K562 (cell line): ENCODE measurements around the gene HKDC1. TPM values are rescaled to one million over a fixed set of nuclear protein-coding genes. Genes with fewer than 3 reads are reported as not detected.

Experiments
- ARID1B ChIP-seq: fragments of 450-650 bp; IDR thresholded peaks from 2 replicates; pipeline ENCODE4 v1.6.1; 2016; ENCODE audit warnings: antibody characterized with exemption, mild to moderate bottlenecking, inconsistent platforms
- DACH1 ChIP-seq: fragments of 450-650 bp; IDR thresholded peaks from 2 replicates; pipeline ENCODE4 v1.6.1; 2018; ENCODE audit not compliant: partially characterized antibody
- EHMT2 ChIP-seq: fragments of 450-650 bp; IDR thresholded peaks from 2 replicates; pipeline ENCODE4 v1.6.1; 2018; ENCODE audit warnings: antibody characterized with exemption
- GATAD2B ChIP-seq: fragments of 450-650 bp; IDR thresholded peaks from 2 replicates; pipeline ENCODE4 v1.6.1; 2017; ENCODE audit warnings: mild to moderate bottlenecking, borderline replicate concordance
- HDAC8 ChIP-seq: fragments of 450-650 bp; IDR thresholded peaks from 2 replicates; pipeline ENCODE4 v1.6.1; 2016; ENCODE audit warnings: mild to moderate bottlenecking, missing genetic modification characterization, moderate library complexity, missing compliant biosample characterization
- KLF16 ChIP-seq: IDR thresholded peaks from 2 replicates; pipeline ENCODE4 v1.6.1; 2016; ENCODE audit warnings: antibody characterized with exemption
- LARP7 ChIP-seq: fragments of 450-650 bp; IDR thresholded peaks from 2 replicates; pipeline ENCODE4 v1.6.1; 2016
- MAFG ChIP-seq: fragments of 450-650 bp; conservative IDR thresholded peaks from 2 replicates; pipeline ENCODE4 v1.6.1; 2016; ENCODE audit warnings: missing genetic modification characterization, missing compliant biosample characterization
- NCOR1 ChIP-seq: fragments of 450-650 bp; IDR thresholded peaks from 2 replicates; pipeline ENCODE4 v1.6.1; 2016; ENCODE audit warnings: mild to moderate bottlenecking, moderate library complexity
- PBX2 ChIP-seq, 2 experiments: IDR thresholded peaks in 1 of 2; conservative IDR thresholded peaks in 1 of 2; 2 replicates each; pipeline ENCODE4 v1.6.1; 2016; ENCODE audit warnings: low read depth in 2 of 2, mild to moderate bottlenecking in 1 of 2, missing compliant biosample characterization in 1 of 2, missing genetic modification characterization in 1 of 2, moderate library complexity in 1 of 2
- PKNOX1 ChIP-seq: fragments of 450-650 bp; IDR thresholded peaks from 2 replicates; pipeline ENCODE4 v1.6.1; 2016
- POU5F1 ChIP-seq: fragments of 150-350 bp; IDR thresholded peaks from 2 replicates; pipeline ENCODE4 v1.6.1; 2014; ENCODE audit warnings: borderline replicate concordance, low read length, low read depth, mild to moderate bottlenecking; ENCODE audit not compliant: partially characterized antibody
- RBM25 ChIP-seq: fragments of 200-400 bp; formaldehyde crosslinking; IDR thresholded peaks from 2 replicates; pipeline ENCODE4 v1.6.1; 2018; ENCODE audit warnings: low read length, low read depth, moderate library complexity; ENCODE audit not compliant: severe bottlenecking
- RHOXF2B ChIP-seq: fragments of 250-450 bp; sonication (Bioruptor Pico); conservative IDR thresholded peaks from 2 replicates; pipeline ENCODE4 v1.5.1; 2021
- SMARCB1 ChIP-seq: IDR thresholded peaks from 2 replicates; pipeline ENCODE4 v1.6.1; 2011; ENCODE audit warnings: improper control_type of control experiment, low read depth; ENCODE audit not compliant: insufficient read length
- SOX6 ChIP-seq: fragments of 450-650 bp; IDR thresholded peaks from 2 replicates; pipeline ENCODE4 v1.6.1; 2014; ENCODE audit warnings: mild to moderate bottlenecking
- TSHZ1 ChIP-seq: fragments of 250-450 bp; sonication (Bioruptor Pico); IDR thresholded peaks from 2 replicates; pipeline ENCODE4 v1.4.0; 2020; ENCODE audit warnings: mild to moderate bottlenecking, moderate library complexity
- YY1 ChIP-seq, 3 experiments: IDR thresholded peaks; 2 replicates each; pipeline ENCODE4 v1.6.1; 2011; ENCODE audit warnings: low read length in 2 of 3, mild to moderate bottlenecking in 2 of 3, moderate library complexity in 2 of 3, borderline replicate concordance in 1 of 3, control low read depth in 1 of 3, low read depth in 1 of 3; ENCODE audit not compliant: insufficient read depth in 3 of 3, insufficient replicate concordance in 2 of 3, control insufficient read depth in 1 of 3, insufficient read length in 1 of 3; ENCODE audit errors: extremely low read depth in 1 of 3
- ZBED1 ChIP-seq: IDR thresholded peaks from 2 replicates; pipeline ENCODE4 v1.6.1; 2014
- ZBTB1 ChIP-seq: sonication (generic); formaldehyde crosslinking; IDR thresholded peaks from 2 replicates; pipeline ENCODE4 v1.8.1; 2023; ENCODE audit warnings: missing genetic modification reagents, low read depth, mild to moderate bottlenecking, borderline replicate concordance
- ZFP1 ChIP-seq: fragments of 450-650 bp; formaldehyde crosslinking; IDR thresholded peaks from 2 replicates; pipeline ENCODE4 v1.4.0; 2020; ENCODE audit warnings: mild to moderate bottlenecking, mixed read lengths
- ZKSCAN3 ChIP-seq: fragments of 250-450 bp; sonication (Bioruptor Pico); IDR thresholded peaks from 2 replicates; pipeline ENCODE4 v1.4.0; 2020
- polyA plus RNA-seq, 8 experiments: library from polyadenylated mRNA; depleted of rRNA in 4 of 8; stranded (reverse) in 5 of 8; unstranded in 3 of 8; fragments of >200 nt; fragmentation: Nextera tagmentation in 2 of 8; fragmentation: Illumina TruSeq in 1 of 8; extraction: Ambion mirVana in 2 of 8; extraction: Trizol in 1 of 8; gene quantifications; 2 replicates each; pipeline versions ENCODE4 v1.2.1 to v1.2.3, GENCODE V29; 2011 to 2014; ENCODE audit warnings: inconsistent platforms in 1 of 8, missing spikeins in 1 of 8
- total RNA-seq, 7 experiments: library from RNA; depleted of rRNA in 6 of 7; stranded (reverse); fragments of >200 nt in 6 of 7; fragmentation: Illumina TruSeq in 2 of 7; extraction: Trizol in 2 of 7; gene quantifications; 2 replicates each; pipeline versions ENCODE4 v1.2.1 to v1.2.3, GENCODE V29; 2011 to 2021; ENCODE audit warnings: low replicate concordance in 1 of 7

The HKDC1 gene
- total and polyA plus RNA-seq, 9 of the 15 experiments (the other 6 are each of a cell fraction or from before 2014, with no cell fraction given) = 0.04 to 0.22 (median 0.11) TPM; not detected in 5

- TF ChIP-seq TSHZ1 (CRISPR knock-in tag) (no peak), SOX6 (peak; percentile 28; the same call in 1 of the 2 replicates), SMARCB1 (peak; percentile 32), MAFG (tag) (no peak), ARID1B (0 out of 2 replicates have a peak, but pooled peaks have one; percentile 10), EHMT2 (peak; percentile 57; the same call in 1 of the 2 replicates), HDAC8 (tag) (no peak), POU5F1 (no peak), RBM25 (no peak), PKNOX1 (peak; percentile 97), GATAD2B (no peak), DACH1 (no peak), PBX2 (CRISPR knock-in tag; IDR thresholded peaks at IDR 0.05; ENCODE audit: low read depth) (peak; percentile 46), PBX2 (tag; conservative IDR thresholded peaks at IDR 0.05; ENCODE audit: low read depth) (peak; percentile 54), ZKSCAN3 (CRISPR knock-in tag) (no peak), ZBTB1 (CRISPR knock-in tag) (no peak), ZBED1 (no peak), KLF16 (no peak), NCOR1 (no peak), LARP7 (no peak), ZFP1 (CRISPR knock-in tag) (no peak), RHOXF2B (CRISPR knock-in tag) (no peak), YY1 (IDR thresholded peaks at IDR 0.05; ENCODE audit: borderline replicate concordance in 1 of 3, control insufficient read depth in 1 of 3, extremely low read depth in 1 of 3, insufficient read depth in 3 of 3, insufficient read length in 1 of 3, insufficient replicate concordance in 2 of 3, low read depth in 1 of 3, low read length in 2 of 3) (no peak)
Observed at GRCh38 chr10:69211104-69211503, 9.0 kb upstream of the HKDC1 start (continued).
